HUDEP-2 (cell line): Measurements from ENCODE around the gene EARS2.
"Not testable (repeated sequence)": the region's sequence is repeated elsewhere in the genome, so short reads cannot be mapped to it uniquely, and the experiment has no call there.

ENCODE experiments used
- DNase-seq, 76 experiments: peaks; one replicate each; lab custom pipeline; 2025; ENCODE audit not compliant: unreplicated experiment in 76 of 76; lab: John Stamatoyannopoulos, UW

Gene EARS2

GRCh38 chr16:23485841-23486240, 71.3 kb downstream of the EARS2 start:
- no peak for DNase-seq

GRCh38 chr16:23485257-23485614, 71.9 kb downstream of the EARS2 start:
- DNase-seq = no peak

GRCh38 chr16:23484510-23485256, 72.5 kb downstream of the EARS2 start:
- DNase-seq = no peak

- not testable (repeated sequence) for DNase-seq
These were observed 73.7 kb downstream of the EARS2 start for GRCh38 chr16:23483492-23483891.

GRCh38 chr16:23482778-23483177, 74.4 kb downstream of the EARS2 start:
- DNase-seq = no peak

GRCh38 chr16:23480257-23480656, 76.9 kb downstream of the EARS2 start:
- DNase-seq = no peak

GRCh38 chr16:23479138-23479537, 78.0 kb downstream of the EARS2 start:
- no peak for DNase-seq

- no peak for DNase-seq
These were observed 78.6 kb downstream of the EARS2 start for GRCh38 chr16:23478566-23478965.

GRCh38 chr16:23476289-23476688, 80.9 kb downstream of the EARS2 start:
- no peak for DNase-seq
